Head of caudate nucleus (tissue), 42 donors: ENCODE data around the gene MARCO.
A peak's percentile ranks its signal among the peaks of the same experiment; 100 is the strongest.

Experiments
- DNase-seq, 42 donors: peaks; one replicate each; pipeline versions ENCODE4 v3.0.0 to v3.0.0-alpha.2; 2020 to 2021; ENCODE audit warnings: mixed read lengths in 7 of 42
- intact Hi-C: fragments of 100-400 bp; cut with DNase I; formaldehyde crosslinking; loops from one replicate; pipeline ENCODE4 v1.15.0; 2022

The MARCO gene

DNA sequence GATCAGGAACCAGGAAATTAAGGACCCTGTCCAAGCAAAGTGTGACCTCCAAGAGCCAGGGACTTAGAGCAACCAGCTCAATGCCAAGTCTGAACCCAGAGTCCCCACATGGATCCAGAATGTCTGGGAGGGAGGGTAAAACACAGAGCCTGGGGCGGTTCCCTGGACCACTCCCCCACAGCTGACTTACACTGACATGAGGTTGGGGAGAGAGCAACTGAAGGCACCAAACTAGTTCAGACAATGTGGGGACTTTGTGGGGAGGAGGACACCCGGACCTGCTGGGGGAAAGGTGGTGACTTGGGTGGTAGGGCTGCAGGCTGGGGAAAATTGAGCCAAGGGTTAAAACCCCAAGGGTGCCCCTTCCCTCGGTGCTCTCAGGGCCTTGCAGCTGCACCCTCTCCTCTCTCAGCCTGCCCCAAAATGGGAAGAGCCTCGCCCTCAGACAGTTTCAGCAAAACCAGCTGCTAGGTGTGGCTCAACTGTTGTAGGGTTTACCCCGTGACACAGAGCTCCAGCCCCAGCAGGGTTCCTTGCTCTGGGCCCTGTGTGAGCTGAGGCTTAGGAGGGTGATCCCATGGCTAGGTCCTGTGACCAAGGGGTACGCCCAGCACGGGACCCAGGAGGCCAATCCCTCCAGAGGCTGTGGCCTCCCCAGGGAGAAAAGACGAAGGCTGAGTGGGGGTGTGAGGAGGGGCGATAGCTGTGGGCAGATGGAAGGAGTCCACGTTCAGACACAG is 28.6 kb downstream of the MARCO start:
- no peak for DNase-seq
- intact Hi-C loops, result no loop called here

DNA sequence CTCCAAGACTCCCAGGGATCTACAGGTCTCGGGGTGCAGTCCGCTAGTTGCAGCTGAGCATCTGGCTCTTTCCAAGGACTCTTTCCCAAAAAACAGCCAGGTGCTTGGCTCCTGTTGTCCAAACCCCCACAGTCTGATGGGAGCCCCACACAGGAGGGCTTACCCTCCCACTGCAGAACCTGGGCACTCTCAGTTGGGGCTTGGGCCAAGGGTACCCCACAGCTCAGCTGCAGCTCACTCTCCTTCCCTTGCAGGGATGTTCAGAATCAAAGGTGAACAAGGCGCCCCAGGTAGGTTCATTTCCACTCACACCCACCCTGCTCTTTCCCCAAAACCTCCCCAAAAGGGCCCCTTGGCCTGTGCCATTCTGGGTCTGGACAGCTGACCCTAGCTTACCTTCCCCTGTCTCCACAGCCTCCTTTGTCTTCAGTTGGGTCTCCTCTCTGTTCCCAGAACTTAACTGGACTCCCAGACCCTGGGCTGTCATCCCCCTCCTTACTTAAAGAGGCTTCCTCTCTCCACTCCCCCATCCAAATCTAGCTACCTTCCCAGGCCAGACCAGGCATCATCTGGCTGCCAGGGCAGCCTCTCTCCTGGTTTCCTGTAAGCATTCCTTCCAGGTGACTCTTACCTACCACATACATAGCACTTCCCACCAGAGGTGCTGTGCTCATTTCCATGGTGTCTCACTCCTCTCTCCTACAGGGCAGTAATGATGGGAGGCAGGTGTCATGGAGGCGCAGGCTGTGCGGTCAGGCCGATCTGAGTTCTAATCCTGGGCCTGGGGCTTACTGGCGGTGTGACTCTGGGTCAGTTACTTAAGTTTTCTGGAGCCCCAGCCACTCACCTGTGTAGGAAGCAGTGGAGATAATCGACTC is 29.5 kb downstream of the MARCO start:
- intact Hi-C loops, result no loop called here
- no peak for DNase-seq

DNA sequence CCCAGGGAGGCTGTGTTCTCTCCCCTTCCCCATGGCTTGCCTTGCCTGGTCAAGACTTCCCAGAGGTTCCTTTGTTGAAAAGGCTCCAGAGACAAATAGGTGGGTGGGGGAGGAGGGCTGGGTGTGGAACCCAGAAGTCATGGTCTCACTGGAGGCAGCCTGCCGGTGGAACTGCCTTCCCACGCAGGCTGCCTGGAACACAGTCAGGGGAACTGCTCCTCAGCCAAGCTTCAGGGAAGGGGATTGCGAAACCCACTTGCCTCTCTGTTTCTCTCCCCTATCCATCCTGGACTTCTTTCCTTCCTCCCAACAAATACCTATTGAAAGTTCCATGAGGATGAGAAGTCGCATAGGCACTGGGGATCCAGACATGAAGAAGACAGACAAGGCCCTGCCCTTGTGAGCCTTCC is 31.6 kb downstream of the MARCO start:
- no peak for DNase-seq
- intact Hi-C loops, result no loop called here

DNA sequence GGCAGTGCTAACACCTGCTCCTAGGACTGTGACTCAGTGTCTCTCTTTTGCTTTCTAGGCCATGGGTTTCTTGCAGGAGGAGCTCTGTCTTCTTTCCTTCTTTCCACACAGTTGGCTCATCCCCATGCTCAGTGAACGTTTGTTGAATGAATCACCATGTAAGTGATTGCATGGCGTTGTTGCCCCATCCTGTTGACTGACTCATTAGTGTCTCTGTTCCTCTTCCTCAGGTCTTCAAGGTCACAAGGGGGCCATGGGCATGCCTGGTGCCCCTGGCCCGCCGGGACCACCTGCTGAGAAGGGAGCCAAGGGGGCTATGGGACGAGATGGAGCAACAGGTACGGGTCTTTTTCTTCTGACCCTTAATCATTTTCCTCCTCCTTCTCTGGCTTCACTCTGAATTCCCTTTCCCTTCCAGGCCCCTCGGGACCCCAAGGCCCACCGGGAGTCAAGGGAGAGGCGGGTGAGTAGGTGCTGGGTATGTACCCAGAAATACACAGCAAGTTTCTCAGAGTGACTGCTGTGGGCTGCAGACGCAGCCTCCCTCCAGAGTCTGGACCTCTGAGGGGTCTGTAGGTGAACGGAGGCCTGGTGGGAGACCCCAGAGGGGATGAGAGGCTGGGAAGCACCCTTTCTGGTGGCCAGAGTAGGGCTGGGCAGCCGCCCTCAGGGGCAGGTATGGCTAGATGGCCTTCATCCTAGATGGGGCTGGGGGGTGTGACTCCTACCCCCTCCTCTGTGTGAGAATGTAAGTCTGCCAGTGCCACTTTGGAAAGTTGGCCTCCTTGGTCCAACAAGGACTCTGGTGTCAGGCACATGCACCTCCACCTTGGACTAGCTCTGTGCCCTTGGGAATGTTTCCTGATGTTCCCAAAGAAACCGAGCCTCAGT is 32.4 kb downstream of the MARCO start:
- no peak for DNase-seq
- intact Hi-C loops, result no loop called here

DNA sequence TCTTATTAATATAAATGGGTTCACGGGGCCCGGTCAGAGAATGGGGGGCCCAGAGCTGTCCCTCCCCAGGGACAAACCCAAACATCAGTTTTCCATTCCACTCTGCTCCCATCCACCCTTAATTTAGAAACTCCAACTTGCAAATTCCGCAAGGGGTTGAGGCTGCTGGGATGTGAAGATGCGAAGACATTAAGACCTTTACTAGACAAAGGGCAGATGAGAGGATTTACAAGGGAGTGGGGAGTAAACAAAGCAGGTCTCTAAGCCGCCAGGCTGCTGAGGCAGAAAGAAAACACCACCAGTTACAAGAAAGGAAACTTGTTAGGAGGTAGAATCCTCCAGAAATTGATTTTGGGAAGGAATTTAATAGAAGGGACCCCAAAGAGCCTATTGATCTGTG is 33.1 kb downstream of the MARCO start:
- intact Hi-C loops, result no loop called here
- DNase-seq, result no peak

DNA sequence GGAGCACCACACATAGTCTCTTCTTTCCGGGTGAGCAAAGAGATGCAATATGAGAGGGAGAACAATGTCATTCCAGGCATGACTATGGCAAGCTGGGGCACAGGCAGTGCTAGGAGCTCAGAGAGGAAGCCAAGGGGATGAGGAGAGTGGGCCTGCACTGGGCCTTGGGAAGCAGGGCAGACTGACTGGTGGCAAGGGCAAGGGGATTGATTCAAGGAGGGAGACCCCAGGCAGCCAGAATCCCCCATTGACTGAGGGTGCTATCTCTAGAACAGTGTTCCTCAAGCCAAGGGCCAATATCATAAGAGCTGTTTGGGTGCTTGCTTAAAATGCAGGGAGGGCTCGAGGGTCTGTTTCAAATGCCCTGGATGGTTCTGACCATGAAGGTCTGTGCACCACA is 36.1 kb downstream of the MARCO start:
- DNase-seq, result no peak
- intact Hi-C loops, result no loop called here

DNA sequence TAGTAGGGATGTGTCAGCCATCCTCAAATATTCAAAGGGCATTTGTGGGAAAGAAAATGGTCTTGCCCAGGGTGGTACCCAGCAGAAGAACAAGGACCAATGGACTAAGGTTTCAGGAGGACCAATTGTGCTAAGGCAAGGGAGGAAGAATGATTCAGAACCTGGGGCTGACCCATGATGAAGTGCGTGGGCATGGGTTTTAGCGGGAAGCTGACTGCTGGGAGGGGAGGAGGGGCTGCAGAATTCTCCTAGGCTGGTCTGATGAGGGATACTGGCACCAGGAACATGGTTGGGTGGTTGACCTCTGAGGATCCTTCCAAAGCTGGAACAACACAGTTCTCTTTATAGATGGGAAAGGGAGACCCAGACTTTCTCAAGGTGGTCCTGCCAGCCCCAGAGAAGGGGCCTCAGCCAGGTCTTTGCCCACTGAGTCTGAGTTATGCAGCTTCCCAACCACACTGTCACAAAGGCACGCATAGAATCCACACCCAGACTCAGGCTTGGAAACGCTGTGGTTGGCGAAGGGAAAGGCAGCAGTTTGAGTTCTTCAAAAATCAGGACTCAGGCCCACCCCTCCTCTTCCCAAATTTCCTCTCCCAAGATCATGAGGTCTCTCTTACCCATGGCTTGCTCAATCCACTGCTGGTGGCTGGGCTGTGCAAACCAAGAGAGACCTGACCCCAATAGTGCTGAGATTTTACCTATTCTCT is 37.3 kb downstream of the MARCO start:
- intact Hi-C loops, result no loop called here

DNA sequence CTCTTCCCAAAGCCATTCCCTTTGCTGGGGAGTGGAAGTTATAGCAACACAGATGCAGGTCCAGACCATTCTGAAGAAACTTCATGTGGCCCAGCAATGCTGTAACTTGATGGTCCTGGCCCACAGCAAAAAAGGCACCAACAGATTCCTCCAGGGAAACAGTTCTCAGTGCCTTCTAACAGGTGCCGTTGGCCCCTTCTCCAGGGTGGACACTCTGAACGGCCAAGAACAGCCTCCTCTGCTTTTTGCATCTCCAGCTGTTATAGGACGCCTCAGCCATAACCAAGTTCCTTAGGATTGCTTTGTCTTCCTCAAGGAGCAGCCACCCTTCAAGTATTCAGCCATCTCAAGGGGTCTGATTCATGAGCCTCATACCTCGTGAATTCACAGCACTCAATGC is 38.0 kb downstream of the MARCO start:
- DNase-seq, result no peak
- intact Hi-C loops, result no loop called here

More for the DNA sequence above, 37.3 kb downstream of the MARCO start:
- DNase-seq, result no peak

DNA sequence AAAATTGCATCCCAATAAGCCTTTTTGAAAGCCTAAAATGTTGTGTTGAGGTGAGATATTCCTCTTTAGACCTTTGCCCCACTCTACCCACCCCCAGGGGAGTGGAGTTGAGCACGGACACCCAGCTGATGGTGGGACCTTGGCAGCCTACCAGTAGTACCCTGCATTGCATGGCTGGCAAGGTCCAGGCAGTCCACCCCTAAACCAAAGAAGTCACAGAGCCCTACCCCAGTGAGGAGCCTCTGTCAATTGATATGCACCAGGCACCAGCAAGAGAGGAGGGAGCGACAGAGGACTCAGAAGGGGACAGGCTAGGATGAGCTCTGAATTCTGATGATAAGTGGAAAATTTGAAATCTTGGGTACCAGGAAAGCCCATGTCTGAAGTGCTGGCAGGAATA is 38.6 kb downstream of the MARCO start:
- intact Hi-C loops, result no loop called here
- DNase-seq, result peak in 1 of 42 donors; percentile 35

DNA sequence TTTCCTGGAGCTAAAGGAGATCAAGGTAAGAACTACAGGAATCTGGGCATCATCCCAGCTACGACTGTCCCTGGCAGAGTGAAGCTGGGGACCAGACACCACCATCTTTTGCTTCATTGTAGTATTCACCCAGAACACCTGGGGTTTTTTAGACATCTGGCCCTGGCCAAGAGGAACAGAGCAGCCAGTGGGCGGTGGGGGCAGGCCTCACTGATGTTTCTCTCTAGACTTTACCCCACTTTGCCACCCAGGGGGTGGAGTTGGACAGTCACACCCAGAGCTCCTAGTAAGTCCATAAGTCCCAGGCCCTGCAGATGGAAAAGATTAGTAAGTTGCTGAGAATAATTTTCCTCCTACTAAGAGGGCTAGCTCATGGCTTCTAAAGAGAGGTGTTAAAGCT is 39.6 kb downstream of the MARCO start:
- peak in 1 of 42 donors; percentile 29 for DNase-seq

DNA sequence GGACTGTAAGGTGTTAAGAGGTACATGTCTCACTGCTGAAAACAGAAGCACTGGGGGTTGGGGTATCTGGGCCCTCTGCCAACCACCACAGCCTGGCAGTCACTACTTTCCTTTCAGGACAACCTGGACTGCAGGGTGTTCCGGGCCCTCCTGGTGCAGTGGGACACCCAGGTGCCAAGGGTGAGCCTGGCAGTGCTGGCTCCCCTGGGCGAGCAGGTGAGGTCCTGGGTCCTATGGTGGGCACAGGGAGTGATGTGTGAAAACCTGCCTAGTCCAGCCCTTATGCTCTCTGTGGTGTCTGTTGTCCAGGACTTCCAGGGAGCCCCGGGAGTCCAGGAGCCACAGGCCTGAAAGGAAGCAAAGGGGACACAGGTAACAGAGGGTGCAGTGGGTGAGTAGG is 40.0 kb downstream of the MARCO start:
- DNase-seq, result peak in 2 of 42 donors; percentile 7 to 32

More for the DNA sequence above, 39.6 kb downstream of the MARCO start:
- intact Hi-C loops, result no loop called here

DNA sequence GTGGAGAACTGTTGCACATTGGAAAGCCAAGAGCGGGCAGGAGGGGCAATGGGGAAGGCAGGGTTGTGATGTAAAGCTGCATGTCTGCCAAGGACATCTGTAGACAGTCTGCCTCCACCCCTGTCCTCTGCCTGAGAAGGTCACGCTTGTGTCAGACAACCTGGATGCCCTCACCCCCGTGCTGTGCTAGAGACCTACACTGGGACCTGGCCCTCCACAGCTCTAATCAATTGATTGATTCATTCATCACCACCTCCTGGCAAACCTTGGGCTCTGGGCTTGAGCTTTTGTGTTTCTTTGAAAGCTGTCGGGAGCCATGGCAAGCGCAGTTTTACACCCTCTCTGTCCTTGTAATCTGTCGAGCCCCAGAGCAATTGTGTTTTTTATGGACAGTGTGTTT is 41.1 kb downstream of the MARCO start:
- intact Hi-C loops, result no loop called here
- peak in 1 of 42 donors; percentile 18 for DNase-seq

More for the DNA sequence above, 40.0 kb downstream of the MARCO start:
- intact Hi-C loops, result no loop called here

DNA sequence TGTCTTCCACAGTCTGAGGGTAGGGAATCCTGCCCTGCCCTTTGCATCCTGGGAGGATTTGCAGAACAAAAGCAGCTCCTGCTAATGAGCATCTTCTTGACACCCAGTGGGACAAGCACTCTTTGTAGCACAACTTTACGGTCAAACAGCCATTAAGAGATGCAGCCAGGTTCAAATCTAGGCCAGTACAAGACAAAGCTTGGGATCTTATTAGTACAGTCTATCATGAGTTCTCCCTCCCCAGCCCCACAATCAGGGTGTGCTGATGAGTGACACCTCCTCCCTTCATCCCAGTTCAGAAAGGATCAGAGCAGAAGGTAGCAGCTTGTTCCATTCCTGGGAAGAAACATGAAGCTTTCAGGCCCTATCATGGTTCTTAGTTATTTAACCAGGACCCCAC is 41.9 kb downstream of the MARCO start:
- intact Hi-C loops, result no loop called here

DNA sequence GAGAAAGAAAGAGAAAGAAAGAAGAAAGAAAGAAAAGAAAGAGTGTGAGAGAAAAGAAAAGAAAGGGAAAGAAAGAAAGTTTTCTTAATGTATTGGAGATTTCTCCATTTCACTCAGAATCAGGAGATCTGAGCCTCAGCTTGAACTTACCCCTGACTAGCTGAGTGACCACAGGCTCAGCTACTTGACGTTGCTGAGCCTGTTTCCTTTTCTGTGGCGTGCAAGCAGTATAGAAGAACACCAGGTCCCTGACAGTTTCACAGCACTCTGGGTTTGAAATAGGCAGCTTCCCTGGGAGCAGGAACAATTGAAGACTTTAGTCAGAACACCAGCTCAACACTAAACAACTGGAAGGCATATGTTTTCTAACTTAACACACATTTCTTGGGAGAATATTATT is 44.7 kb downstream of the MARCO start:
- intact Hi-C loops, result no loop called here
- peak in 2 of 42 donors; percentile 0 to 25 for DNase-seq

More for the DNA sequence above, 41.9 kb downstream of the MARCO start:
- DNase-seq, result peak in 2 of 42 donors; percentile 2 to 18

DNA sequence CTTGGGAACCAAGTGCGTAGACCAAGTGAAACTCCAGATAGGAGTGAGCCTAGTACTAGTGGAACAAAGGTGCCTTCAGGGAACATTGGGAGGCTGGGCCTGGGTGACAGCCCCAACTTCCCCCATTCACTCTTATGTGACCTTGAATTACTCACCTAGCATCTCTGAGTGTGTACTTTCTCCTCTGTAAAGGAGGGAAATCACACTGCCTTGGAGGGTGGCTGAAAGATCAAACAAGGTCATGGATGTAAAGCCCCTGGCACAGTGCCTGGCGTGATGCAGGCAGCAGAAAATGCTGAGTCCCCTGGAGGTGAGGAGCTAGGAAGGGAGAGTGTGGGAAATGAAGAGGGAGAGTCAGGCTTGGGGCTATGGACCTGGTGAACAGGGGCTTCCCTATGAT is 45.9 kb downstream of the MARCO start:
- intact Hi-C loops, result no loop called here
- DNase-seq, result peak in 1 of 42 donors; percentile 4

DNA sequence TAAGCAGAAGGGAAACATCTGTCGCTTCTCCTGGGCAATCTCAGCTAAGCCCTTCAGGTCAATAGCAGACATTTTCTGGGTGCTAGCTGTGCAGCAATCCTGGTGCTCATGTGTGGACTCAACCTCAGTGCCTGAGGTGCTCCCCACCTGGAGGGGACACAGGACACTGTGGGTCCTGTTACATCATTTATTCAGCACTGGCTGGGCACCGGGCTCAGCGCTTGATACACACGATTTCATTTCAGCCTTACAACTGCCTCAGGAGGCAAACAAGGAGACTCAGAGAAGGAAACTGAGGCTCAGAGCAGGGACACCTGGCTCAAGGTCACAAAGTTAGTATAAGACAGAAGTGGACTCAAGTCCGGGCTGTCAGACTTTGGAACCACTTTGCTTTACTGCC is 46.7 kb downstream of the MARCO start:
- DNase-seq, result peak in 2 of 42 donors; percentile 6 to 29
- intact Hi-C loops, result no loop called here

DNA sequence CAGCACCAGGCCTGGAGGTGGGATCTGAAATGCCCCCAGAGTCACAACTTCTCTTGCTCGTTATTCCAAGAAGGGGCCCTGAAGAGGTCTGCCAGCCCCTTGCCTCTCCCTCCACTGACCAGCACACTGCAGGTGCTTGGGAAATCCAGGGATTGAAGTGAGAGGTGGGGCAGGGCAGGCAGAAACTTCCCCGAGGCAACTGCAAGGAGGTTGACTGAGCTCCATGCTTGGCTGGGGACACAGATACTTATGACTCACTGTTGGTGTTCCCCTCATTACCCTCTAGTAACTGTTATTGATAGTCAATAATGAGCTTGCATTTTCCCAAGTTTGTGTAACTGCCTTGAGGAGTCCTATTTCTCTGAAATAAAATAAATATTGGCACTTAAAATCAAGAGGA is 47.5 kb downstream of the MARCO start:
- DNase-seq, result peak in 2 of 42 donors; percentile 3 to 25
- intact Hi-C loops, result no loop called here

DNA sequence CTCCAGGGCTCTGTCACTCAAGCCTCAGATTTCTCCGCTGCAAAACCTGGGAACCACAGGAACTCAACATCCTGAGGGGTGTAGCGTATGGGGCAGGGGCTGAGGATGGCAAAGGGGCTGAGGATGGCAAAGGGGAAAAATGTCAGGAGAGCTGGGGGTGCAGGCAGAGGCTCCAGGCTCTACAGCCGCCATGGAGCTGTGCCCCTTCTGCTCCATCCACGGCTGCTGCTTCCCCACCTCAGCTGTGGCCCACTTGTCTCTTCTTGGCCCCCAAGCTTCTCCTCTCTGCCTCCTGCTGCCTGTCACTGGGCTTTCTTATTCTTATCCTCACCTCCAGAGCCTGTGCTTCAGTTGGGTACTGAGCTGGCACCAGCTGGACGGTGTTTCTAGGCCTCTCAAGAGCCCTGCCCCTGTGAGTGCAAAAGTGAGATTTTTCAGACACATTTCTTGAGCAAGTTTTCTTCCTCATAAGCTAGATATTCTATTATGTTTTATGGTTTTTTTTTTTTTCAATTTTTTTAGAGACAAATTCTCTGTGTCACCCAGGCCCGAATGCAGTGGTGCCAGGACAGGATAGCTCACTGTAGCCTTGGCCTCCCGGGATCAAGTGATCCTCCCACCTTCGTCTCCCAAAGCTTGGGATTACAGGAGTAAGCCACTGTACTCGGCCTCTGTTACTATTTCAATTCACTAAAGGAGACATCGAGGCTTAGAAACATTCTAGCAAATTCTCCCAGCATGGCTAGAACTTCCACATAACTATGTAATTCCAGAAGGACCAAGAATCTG is 49.0 kb downstream of the MARCO start:
- intact Hi-C loops, result no loop called here
- DNase-seq, result peak in 3 of 42 donors; percentile 5 to 34 (median 31)
